DND-41 (cell line): ENCODE results near the gene MACROD2.

Source experiments
- ATAC-seq: fragments of 200-7000 bp; cut with Tn5 transposase; 3 replicates; pipeline ENCODE4 v1.9.1; 2021; ENCODE audit warnings: low read depth; ENCODE audit not compliant: insufficient read depth
- DNase-seq: peaks from one replicate; pipeline ENCODE4 v3.0.0-alpha.2; 2020
- H2AFZ ChIP-seq: 2 replicates; pipeline ENCODE4 v1.6.0; 2012; ENCODE audit warnings: low read depth, low read length
- H3K27ac ChIP-seq: 2 replicates; pipeline ENCODE4 v1.5.1; 2012; ENCODE audit warnings: low read length, inconsistent platforms
- H3K27me3 ChIP-seq: fragments of 200-600 bp; sonication (generic); 2 replicates; pipeline ENCODE4 v1.6.0; 2012; ENCODE audit warnings: low read length, mild to moderate bottlenecking, inconsistent platforms; ENCODE audit not compliant: insufficient read depth, poor library complexity
- H3K36me3 ChIP-seq: 2 replicates; pipeline ENCODE4 v1.5.1; 2012; ENCODE audit warnings: low read length, inconsistent platforms; ENCODE audit not compliant: insufficient read depth
- H3K4me1 ChIP-seq: 2 replicates; pipeline ENCODE4 v1.5.1; 2012; ENCODE audit warnings: mild to moderate bottlenecking, low read length; ENCODE audit not compliant: insufficient read depth
- H3K4me2 ChIP-seq: 2 replicates; pipeline ENCODE4 v1.6.0; 2012; ENCODE audit warnings: mild to moderate bottlenecking, moderate library complexity, low read length, inconsistent platforms; ENCODE audit not compliant: insufficient read depth
- H3K4me3 ChIP-seq, 2 experiments: fragments of 200-600 bp in 1 of 2; shearing (Covaris generic) in 1 of 2; 2 replicates each; pipeline ENCODE4 v1.5.1; 2012 to 2016; ENCODE audit warnings: inconsistent platforms in 2 of 2, low read length in 2 of 2, mild to moderate bottlenecking in 2 of 2, low read depth in 1 of 2, moderate library complexity in 1 of 2
- H3K79me2 ChIP-seq: 2 replicates; pipeline ENCODE4 v1.6.0; 2012; ENCODE audit warnings: low read length, inconsistent platforms; ENCODE audit not compliant: insufficient read depth
- H3K9ac ChIP-seq: 2 replicates; pipeline ENCODE4 v1.6.0; 2012; ENCODE audit warnings: low read depth, mild to moderate bottlenecking, inconsistent platforms, low read length, moderate library complexity
- H3K9me3 ChIP-seq: 2 replicates; pipeline ENCODE4 v1.5.1; 2012; ENCODE audit warnings: low read length, moderate library complexity, mild to moderate bottlenecking, inconsistent platforms; ENCODE audit not compliant: insufficient read depth, severe bottlenecking
- H4K20me1 ChIP-seq: 2 replicates; pipeline ENCODE4 v1.6.0; 2012; ENCODE audit warnings: low read length; ENCODE audit not compliant: insufficient read depth
- EZH2 ChIP-seq: IDR thresholded peaks from 3 replicates; pipeline ENCODE4 v1.6.1; 2012; ENCODE audit warnings: borderline replicate concordance, low read depth, mild to moderate bottlenecking, moderate library complexity, low read length, inconsistent platforms; ENCODE audit not compliant: severe bottlenecking
- TF ChIP-seq, protein P1 (sequence below): IDR thresholded peaks from 2 replicates; pipeline ENCODE4 v1.5.1; 2012; ENCODE audit warnings: borderline replicate concordance, low read length, moderate library complexity, mild to moderate bottlenecking; ENCODE audit not compliant: poor library complexity, severe bottlenecking; ENCODE audit errors: extremely low read depth

MACROD2 gene

DNA sequence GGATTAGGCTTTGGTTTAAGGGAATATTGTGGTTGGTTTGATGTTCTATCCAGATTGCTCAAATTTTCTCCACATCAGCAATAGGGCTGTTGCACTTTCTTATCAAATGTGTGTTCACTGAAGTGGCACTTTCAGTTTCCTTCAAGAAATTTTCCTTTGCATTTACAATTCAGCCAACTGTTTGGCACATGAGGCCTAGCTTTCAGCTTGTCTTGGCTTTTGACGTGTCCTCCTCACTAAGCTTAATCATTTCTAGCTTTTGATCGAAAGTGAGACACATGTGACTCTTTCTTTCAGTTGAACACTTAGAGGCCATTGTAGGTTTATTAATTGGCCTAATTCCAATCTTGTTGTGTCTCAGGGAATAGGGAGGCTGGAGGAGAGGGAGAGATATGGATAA, 237.3 kb downstream of the MACROD2 start:
- Histone ChIP-seq H3K27ac (no peak overlapping the region), H3K27me3 (no peaks in the 10 kb centered on the region), H2AFZ (no peak overlapping the region), H3K4me2 (no peak overlapping the region), H3K9ac (no peak overlapping the region), H3K4me1 (no peaks in the 10 kb centered on the region), H3K4me3 (no peak overlapping the region), H3K9me3 (no peaks in the 10 kb centered on the region), H3K36me3 (no peaks in the 10 kb centered on the region), H3K79me2 (no peaks in the 10 kb centered on the region), H4K20me1 (no peaks in the 10 kb centered on the region)
- DNase-seq, result no peak
- no peak for ATAC-seq
- no peak for TF ChIP-seq EZH2
- TF ChIP-seq, protein P1, sequence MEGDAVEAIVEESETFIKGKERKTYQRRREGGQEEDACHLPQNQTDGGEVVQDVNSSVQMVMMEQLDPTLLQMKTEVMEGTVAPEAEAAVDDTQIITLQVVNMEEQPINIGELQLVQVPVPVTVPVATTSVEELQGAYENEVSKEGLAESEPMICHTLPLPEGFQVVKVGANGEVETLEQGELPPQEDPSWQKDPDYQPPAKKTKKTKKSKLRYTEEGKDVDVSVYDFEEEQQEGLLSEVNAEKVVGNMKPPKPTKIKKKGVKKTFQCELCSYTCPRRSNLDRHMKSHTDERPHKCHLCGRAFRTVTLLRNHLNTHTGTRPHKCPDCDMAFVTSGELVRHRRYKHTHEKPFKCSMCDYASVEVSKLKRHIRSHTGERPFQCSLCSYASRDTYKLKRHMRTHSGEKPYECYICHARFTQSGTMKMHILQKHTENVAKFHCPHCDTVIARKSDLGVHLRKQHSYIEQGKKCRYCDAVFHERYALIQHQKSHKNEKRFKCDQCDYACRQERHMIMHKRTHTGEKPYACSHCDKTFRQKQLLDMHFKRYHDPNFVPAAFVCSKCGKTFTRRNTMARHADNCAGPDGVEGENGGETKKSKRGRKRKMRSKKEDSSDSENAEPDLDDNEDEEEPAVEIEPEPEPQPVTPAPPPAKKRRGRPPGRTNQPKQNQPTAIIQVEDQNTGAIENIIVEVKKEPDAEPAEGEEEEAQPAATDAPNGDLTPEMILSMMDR, result no peak

DNA sequence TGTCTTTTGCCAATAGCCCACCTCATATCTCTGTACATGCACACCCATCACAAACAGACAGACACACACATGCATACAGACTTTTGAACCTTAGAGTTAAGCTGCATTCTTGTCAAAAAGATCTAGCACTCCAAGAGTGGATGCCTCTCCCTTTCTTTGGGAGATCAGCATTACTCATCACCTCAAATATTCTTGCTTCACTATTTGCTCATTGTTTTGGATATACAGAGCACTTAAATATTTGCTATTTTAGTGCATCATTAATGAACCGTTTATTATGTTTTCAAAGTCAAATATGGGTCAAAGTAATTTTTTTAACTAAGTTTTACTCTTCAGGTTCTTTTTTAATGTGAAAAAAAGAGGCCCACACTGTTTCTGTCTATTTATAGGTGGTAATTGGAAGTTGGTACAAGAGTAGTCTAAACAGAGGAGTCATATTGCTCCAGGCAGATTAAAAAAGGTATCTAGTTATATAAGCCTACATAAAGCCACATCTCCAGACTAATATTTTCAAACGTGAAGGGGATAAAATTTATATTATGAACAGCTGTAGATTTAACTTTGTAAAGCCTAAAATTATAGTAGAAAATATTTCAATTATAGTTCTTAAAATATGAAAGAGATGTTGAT, 239.5 kb downstream of the MACROD2 start:
- no peaks in the 10 kb centered on the region for H3K9me3 ChIP-seq
- no peak overlapping the region for H3K9ac ChIP-seq
- H3K4me2 ChIP-seq, result no peak overlapping the region
- H3K36me3 ChIP-seq, result no peaks in the 10 kb centered on the region
- H3K27me3 ChIP-seq, result no peaks in the 10 kb centered on the region
- no peak for TF ChIP-seq EZH2
- TF ChIP-seq, protein P1, result no peak
- ATAC-seq (no peak), DNase-seq (no peak)
- H3K79me2 ChIP-seq, result no peaks in the 10 kb centered on the region
- H3K27ac ChIP-seq, result no peak overlapping the region
- no peak overlapping the region for H3K4me3 ChIP-seq
- no peaks in the 10 kb centered on the region for H3K4me1 ChIP-seq
- H4K20me1 ChIP-seq, result no peaks in the 10 kb centered on the region
- no peak overlapping the region for H2AFZ ChIP-seq

DNA sequence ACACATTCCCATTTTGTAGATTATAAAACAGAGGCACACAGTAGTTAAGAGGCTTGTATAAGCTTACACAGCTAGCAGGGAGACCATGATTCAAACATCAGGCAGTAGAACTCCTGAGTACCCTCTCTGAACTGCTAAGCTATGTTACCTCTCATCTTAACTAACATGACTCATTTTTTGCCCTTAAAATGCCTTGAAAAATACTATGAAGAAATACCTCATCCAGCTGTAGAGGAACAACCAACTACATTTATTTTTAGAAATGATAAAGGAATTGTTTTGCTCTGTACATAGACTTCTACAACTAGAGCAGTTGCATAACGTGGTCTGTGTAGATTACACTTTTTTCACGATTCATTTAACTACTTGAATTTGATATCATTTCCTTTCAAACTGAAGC, 240.0 kb downstream of the MACROD2 start:
- no peak overlapping the region for H3K4me3 ChIP-seq
- no peak overlapping the region for H3K27ac ChIP-seq
- ATAC-seq (no peak), DNase-seq (no peak)
- H3K4me1 ChIP-seq, result no peaks in the 10 kb centered on the region
- no peak overlapping the region for H2AFZ ChIP-seq
- no peaks in the 10 kb centered on the region for H3K9me3 ChIP-seq
- H3K9ac ChIP-seq, result no peak overlapping the region
- no peaks in the 10 kb centered on the region for H3K27me3 ChIP-seq
- H3K4me2 ChIP-seq, result no peak overlapping the region
- H4K20me1 ChIP-seq, result no peaks in the 10 kb centered on the region
- H3K36me3 ChIP-seq, result no peaks in the 10 kb centered on the region
- no peaks in the 10 kb centered on the region for H3K79me2 ChIP-seq
- TF ChIP-seq, protein P1, result no peak
- no peak for TF ChIP-seq EZH2

DNA sequence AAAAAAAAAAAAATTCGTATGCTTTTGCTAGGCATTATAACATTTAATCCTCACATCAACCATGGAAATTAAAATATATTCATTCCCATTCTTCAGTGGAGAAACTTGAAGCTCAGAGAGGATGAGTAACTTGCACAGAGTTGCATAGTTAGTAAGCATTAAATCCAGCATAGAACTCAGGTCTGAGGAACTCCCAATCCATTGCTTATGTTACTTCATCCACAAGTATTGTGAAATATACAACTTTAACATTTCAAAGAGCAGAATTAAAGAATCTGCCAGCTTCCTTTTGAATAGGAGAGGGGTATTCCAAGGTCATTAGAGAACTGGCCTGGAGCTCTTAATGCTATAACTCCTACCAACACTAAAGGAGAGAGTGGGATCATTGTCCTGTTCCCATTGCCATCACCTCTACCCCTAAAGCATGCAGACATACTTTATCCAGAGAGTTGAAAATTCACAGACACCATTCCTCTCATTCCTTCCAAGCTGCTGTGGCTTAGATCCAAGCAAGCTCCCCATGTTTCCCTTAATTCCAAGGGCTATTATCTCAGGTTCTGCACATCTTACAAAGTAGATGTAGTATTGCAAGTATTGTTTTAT, 250.2 kb downstream of the MACROD2 start:
- no peak for TF ChIP-seq EZH2
- TF ChIP-seq, protein P1, result no peak
- Histone ChIP-seq H3K4me3 (no peak overlapping the region), H3K9me3 (no peaks in the 10 kb centered on the region), H3K36me3 (no peaks in the 10 kb centered on the region), H3K4me1 (no peaks in the 10 kb centered on the region), H4K20me1 (no peaks in the 10 kb centered on the region), H3K4me2 (no peak overlapping the region), H3K79me2 (no peaks in the 10 kb centered on the region), H3K27ac (no peak overlapping the region), H3K27me3 (peaks cover 12% of the 10 kb centered on the region), H2AFZ (no peak overlapping the region), H3K9ac (no peak overlapping the region)
- no peak for DNase-seq
- no peak for ATAC-seq
